Keratinocyte (primary cell): ENCODE measurements around the gene NDUFB8. TPM values are rescaled to one million over a fixed set of nuclear protein-coding genes. Genes with fewer than 3 reads are reported as not detected.
A peak's percentile ranks its signal among the peaks of the same experiment; 100 is the strongest.

Experiments used
- DNase-seq: peaks from one replicate; pipeline ENCODE4 v3.0.0-alpha.2; 2011; ENCODE audit warnings: low read depth, missing footprints, low spot score
- FAIRE-seq: peaks from 2 replicates; lab custom pipeline; 2011; peaks lifted over from hg19 to GRCh38; lab: Jason Lieb, UNC
- H2AFZ ChIP-seq: 2 replicates; pipeline ENCODE4 v1.6.0; 2012; ENCODE audit warnings: low read length, control low read depth, inconsistent platforms; ENCODE audit not compliant: control insufficient read depth
- H3K27ac ChIP-seq: 2 replicates; pipeline ENCODE4 v1.5.1; 2011; ENCODE audit warnings: low read length; ENCODE audit not compliant: control insufficient read depth, insufficient read depth
- H3K27me3 ChIP-seq: 3 replicates; pipeline ENCODE4 v1.6.0; 2011; ENCODE audit warnings: low read length; ENCODE audit not compliant: control insufficient read depth, insufficient read depth; ENCODE audit errors: extremely low read depth
- H3K36me3 ChIP-seq, 2 experiments: 2 replicates in 1 of 2; 3 replicates in 1 of 2; pipeline ENCODE4 v1.5.1; 2011; ENCODE audit warnings: low read length in 2 of 2, mild to moderate bottlenecking in 1 of 2; ENCODE audit not compliant: control insufficient read depth in 2 of 2, insufficient read depth in 2 of 2; ENCODE audit errors: extremely low read depth in 1 of 2
- H3K4me1 ChIP-seq: 3 replicates; pipeline ENCODE4 v1.5.1; 2011; ENCODE audit warnings: low read length; ENCODE audit not compliant: control insufficient read depth, insufficient read depth; ENCODE audit errors: extremely low read depth
- H3K4me2 ChIP-seq: 3 replicates; pipeline ENCODE4 v1.6.0; 2011; ENCODE audit warnings: low read depth, low read length; ENCODE audit not compliant: control insufficient read depth, insufficient read depth; ENCODE audit errors: extremely low read depth
- H3K4me3 ChIP-seq, 3 experiments: fragments of 200-600 bp in 1 of 3; sonication (generic) in 1 of 3; 2 replicates in 2 of 3; 3 replicates in 1 of 3; pipeline ENCODE4 v1.5.1; 2011 to 2016; ENCODE audit warnings: low read length in 3 of 3, mild to moderate bottlenecking in 3 of 3, control low read depth in 2 of 3, inconsistent platforms in 1 of 3, low read depth in 1 of 3, mixed read lengths in 1 of 3, mixed run types in 1 of 3, moderate library complexity in 1 of 3; ENCODE audit not compliant: control insufficient read depth in 2 of 3, insufficient read depth in 2 of 3; ENCODE audit errors: extremely low read depth in 1 of 3
- H3K79me2 ChIP-seq: 2 replicates; pipeline ENCODE4 v1.6.0; 2012; ENCODE audit warnings: low read length; ENCODE audit not compliant: control insufficient read depth, insufficient read depth
- H3K9ac ChIP-seq: 3 replicates; pipeline ENCODE4 v1.6.0; 2011; ENCODE audit warnings: low read length; ENCODE audit not compliant: control insufficient read depth, insufficient read depth; ENCODE audit errors: extremely low read depth
- H3K9me1 ChIP-seq: 3 replicates; pipeline ENCODE4 v1.6.0; 2011; ENCODE audit warnings: low read length; ENCODE audit not compliant: control insufficient read depth, insufficient read depth; ENCODE audit errors: extremely low read depth
- H3K9me3 ChIP-seq: 2 replicates; pipeline ENCODE4 v1.5.1; 2012; ENCODE audit warnings: low read depth, low read length; ENCODE audit not compliant: control insufficient read depth
- H4K20me1 ChIP-seq: 3 replicates; pipeline ENCODE4 v1.6.0; 2011; ENCODE audit warnings: low read length; ENCODE audit not compliant: control insufficient read depth, insufficient read depth; ENCODE audit errors: extremely low read depth
- CTCF ChIP-seq, 3 experiments: IDR thresholded peaks in 1 of 3; conservative IDR thresholded peaks in 1 of 3; optimal IDR thresholded peaks in 1 of 3; 2 replicates in 2 of 3; 3 replicates in 1 of 3; pipeline versions ENCODE3 to v1.5.1; 2011; ENCODE audit warnings: low read length in 3 of 3, mild to moderate bottlenecking in 3 of 3, moderate library complexity in 2 of 3, control low read depth in 1 of 3, inconsistent platforms in 1 of 3; ENCODE audit not compliant: insufficient read depth in 2 of 3; ENCODE audit errors: extremely low read depth in 1 of 3
- EZH2 ChIP-seq: IDR thresholded peaks from one replicate; pipeline ENCODE4 v1.6.1; 2012; ENCODE audit warnings: inconsistent platforms, mild to moderate bottlenecking, low read length, moderate library complexity
- dilution Hi-C: fragments of 300-500 bp; cut with MboI; formaldehyde crosslinking; loops from one replicate; pipeline ENCODE4 v1.7.0; 2020; ENCODE audit warnings: low sequenced_read_pairs; ENCODE audit not compliant: extremely low pct_ligation_motif_present
- polyA minus RNA-seq, 3 experiments: library from RNA; depleted of rRNA, polyadenylated mRNA; stranded (reverse); fragments of >200 nt; gene quantifications; 1 replicate in 1 of 3; 2 replicates in 1 of 3; 3 replicates in 1 of 3; pipeline ENCODE4 v1.2.3, GENCODE V29; 2011
- polyA plus RNA-seq, 5 experiments: library from polyadenylated mRNA; depleted of rRNA in 3 of 5; stranded (reverse) in 3 of 5; stranded (forward) in 1 of 5; unstranded in 1 of 5; fragments of >200 nt; gene quantifications; 1 replicate in 1 of 5; 2 replicates in 3 of 5; 3 replicates in 1 of 5; pipeline versions ENCODE4 v1.2.1 to v1.2.3, GENCODE V29; 2011 to 2012; ENCODE audit warnings: missing spikeins in 2 of 5, low read depth in 1 of 5, low replicate concordance in 1 of 5

NDUFB8 gene
- polyA plus RNA-seq (178 to 184 TPM (median 178 TPM) in 3 replicates), polyA minus RNA-seq (104 to 165 TPM (median 129 TPM) in 3 replicates)
- 83.6 TPM for polyA plus RNA-seq (2011; ENCODE audit: low read depth)
- 128 and 154 TPM in 2 replicates for polyA plus RNA-seq (2011; cell fraction: cytosol; rRNA removed)
- 105 and 106 TPM in 2 replicates for polyA plus RNA-seq (2011; cell fraction: nucleus; rRNA removed)
- polyA plus RNA-seq (2012; ENCODE audit: low replicate concordance), result 146 and 219 TPM in 2 replicates
- 78.1 TPM for polyA minus RNA-seq (2011; cell fraction: cytosol; rRNA and poly(A)+ RNA removed)
- polyA minus RNA-seq (2011; cell fraction: nucleus; rRNA and poly(A)+ RNA removed), result 19.7 and 28.8 TPM in 2 replicates

- H3K36me3 ChIP-seq, result peaks cover 10 to 15% of the 10 kb centered on the region in 2 experiments
- H2AFZ ChIP-seq, result peak within 1 kb of the TSS; percentile 98
- peaks cover 17% of the 10 kb centered on the region for H3K79me2 ChIP-seq
- FAIRE-seq, result peak; percentile 44
- peak within 1 kb of the TSS; percentile 85 to 93 (median 91) for H3K4me3 ChIP-seq
- peak within 1 kb of the TSS; percentile 99 for H3K4me2 ChIP-seq
- peak within 1 kb of the TSS; percentile 95 for H3K9ac ChIP-seq
- no peaks in the 10 kb centered on the region for H3K9me1 ChIP-seq
- dilution Hi-C loops, result no loop called here
- no peak for TF ChIP-seq EZH2
- no peak for TF ChIP-seq CTCF (optimal IDR thresholded peaks at IDR 0.05 in 1 of 3, IDR thresholded peaks at IDR 0.05 in 1 of 3, conservative IDR thresholded peaks at IDR 0.05 in 1 of 3; ENCODE audit: extremely low read depth in 1 of 3, insufficient read depth in 2 of 3, low read length in 3 of 3)
- peaks cover 13% of the 10 kb centered on the region for H3K4me1 ChIP-seq
- no peak for DNase-seq
- H3K27ac ChIP-seq, result peak within 1 kb of the TSS; percentile 83
- H4K20me1 ChIP-seq, result no peaks in the 10 kb centered on the region
- no peaks in the 10 kb centered on the region for H3K27me3 ChIP-seq
- H3K9me3 ChIP-seq, result no peaks in the 10 kb centered on the region
Measured at GRCh38 chr10:100529475-100530298, at the start of gene NDUFB8. Gene NDUFB8, minus strand, starts transcription at chr10:100529871. Its CDS starts 20 bp downstream, at chr10:100529851.

GRCh38 chr10:100576282-100576635, 46.6 kb upstream of the NDUFB8 start:
- no peaks in the 10 kb centered on the region for H3K4me1 ChIP-seq
- DNase-seq, result no peak
- peaks cover 11% of the 10 kb centered on the region for H3K27me3 ChIP-seq
- H3K9me3 ChIP-seq, result no peaks in the 10 kb centered on the region
- TF ChIP-seq CTCF (optimal IDR thresholded peaks at IDR 0.05 in 1 of 3, IDR thresholded peaks at IDR 0.05 in 1 of 3, conservative IDR thresholded peaks at IDR 0.05 in 1 of 3; ENCODE audit: extremely low read depth in 1 of 3, insufficient read depth in 2 of 3, low read length in 3 of 3), result no peak
- TF ChIP-seq EZH2, result no peak
- no peak overlapping the region for H2AFZ ChIP-seq
- no peak for FAIRE-seq
- no peaks in the 10 kb centered on the region for H3K79me2 ChIP-seq
- H3K27ac ChIP-seq, result no peak overlapping the region
- no peaks in the 10 kb centered on the region for H3K36me3 ChIP-seq
- H3K4me3 ChIP-seq, result no peak overlapping the region
- H3K9ac ChIP-seq, result no peak overlapping the region
- H3K4me2 ChIP-seq, result no peak overlapping the region
- peaks cover 2% of the 10 kb centered on the region for H3K9me1 ChIP-seq
- dilution Hi-C loops, result no loop called here
- H4K20me1 ChIP-seq, result no peaks in the 10 kb centered on the region
